HepG2 (cell line): ENCODE data around the gene TLE2. TPM values are rescaled to one million over a fixed set of nuclear protein-coding genes. Genes with fewer than 3 reads are reported as not detected.

Source experiments
- AGO1 ChIP-seq: fragments of 200-400 bp; formaldehyde crosslinking; IDR thresholded peaks from 2 replicates; pipeline ENCODE4 v1.6.1; 2017; ENCODE audit warnings: mild to moderate bottlenecking, low read depth, low read length, moderate library complexity; ENCODE audit not compliant: poor library complexity, severe bottlenecking
- ELF1 ChIP-seq: sonication (generic); formaldehyde crosslinking; IDR thresholded peaks from 2 replicates; pipeline ENCODE4 v1.4.0; 2020; ENCODE audit warnings: missing genetic modification reagents
- HHEX ChIP-seq: IDR thresholded peaks from 2 replicates; pipeline ENCODE4 v1.6.1; 2016; ENCODE audit warnings: control low read depth
- MLLT10 ChIP-seq: sonication (generic); formaldehyde crosslinking; IDR thresholded peaks from 2 replicates; pipeline ENCODE4 v1.4.0; 2020; ENCODE audit warnings: missing genetic modification reagents
- RAD51 ChIP-seq: fragments of 450-650 bp; IDR thresholded peaks from 2 replicates; pipeline ENCODE4 v1.6.1; 2016; ENCODE audit warnings: borderline replicate concordance
- ZNF160 ChIP-seq: sonication (generic); formaldehyde crosslinking; IDR thresholded peaks from 2 replicates; pipeline ENCODE4 v1.8.0; 2022; ENCODE audit warnings: mild to moderate bottlenecking, inconsistent platforms, missing genetic modification reagents
- ZNF3 ChIP-seq: IDR thresholded peaks from 2 replicates; pipeline ENCODE4 v1.7.0; 2017; ENCODE audit warnings: inconsistent platforms
- ZNF33A ChIP-seq: sonication (generic); formaldehyde crosslinking; IDR thresholded peaks from 2 replicates; pipeline ENCODE4 v1.5.1; 2020; ENCODE audit warnings: missing genetic modification reagents, mild to moderate bottlenecking, moderate library complexity, borderline replicate concordance
- ZNF343 ChIP-seq: sonication (generic); formaldehyde crosslinking; IDR thresholded peaks from 2 replicates; pipeline ENCODE4 v1.4.0; 2020; ENCODE audit warnings: mild to moderate bottlenecking, missing genetic modification reagents
- ZNF781 ChIP-seq: sonication (generic); formaldehyde crosslinking; IDR thresholded peaks from 2 replicates; pipeline ENCODE4 v1.5.1; 2020; ENCODE audit warnings: borderline replicate concordance, mild to moderate bottlenecking, missing genetic modification reagents; ENCODE audit errors: not compliant biosample characterization
- ZNF850 ChIP-seq: sonication (generic); formaldehyde crosslinking; conservative IDR thresholded peaks from 2 replicates; pipeline ENCODE4 v1.9.0; 2021; ENCODE audit warnings: mild to moderate bottlenecking, missing genetic modification reagents
- polyA plus RNA-seq, 8 experiments: library from polyadenylated mRNA; depleted of rRNA in 3 of 8; stranded (reverse) in 7 of 8; unstranded in 1 of 8; fragments of >200 nt; fragmentation: Illumina TruSeq in 4 of 8; extraction: Trizol in 4 of 8; gene quantifications; 2 replicates each; pipeline versions ENCODE4 v1.2.1 to v1.2.3, GENCODE V29; 2011 to 2016; ENCODE audit warnings: low read depth in 4 of 8, missing spikeins in 1 of 8, mixed read lengths in 1 of 8; ENCODE audit not compliant: insufficient read depth in 1 of 8
- total RNA-seq, 5 experiments: library from RNA; depleted of rRNA; stranded (reverse); fragments of >200 nt; fragmentation: Illumina TruSeq; extraction: Trizol; gene quantifications; 2 replicates each; pipeline ENCODE4 v1.2.3, GENCODE V29; 2016; ENCODE audit warnings: low read depth in 1 of 5
- TF ChIP-seq, protein P1 (sequence below): sonication (generic); formaldehyde crosslinking; IDR thresholded peaks from 2 replicates; pipeline ENCODE4 v1.5.1; 2020; ENCODE audit warnings: mild to moderate bottlenecking, missing genetic modification reagents, borderline replicate concordance
- TF ChIP-seq, protein P2 (sequence below): sonication (generic); formaldehyde crosslinking; conservative IDR thresholded peaks from 2 replicates; pipeline ENCODE4 v1.8.0; 2022; ENCODE audit warnings: mild to moderate bottlenecking, moderate library complexity, missing genetic modification reagents
- TF ChIP-seq, protein P3 (sequence below): fragments of 450-650 bp; IDR thresholded peaks from 2 replicates; pipeline ENCODE4 v1.6.1; 2016
- TF ChIP-seq, protein P4 (sequence below): sonication (generic); formaldehyde crosslinking; IDR thresholded peaks from 2 replicates; pipeline ENCODE4 v1.4.0; 2020; ENCODE audit warnings: missing genetic modification reagents
- TF ChIP-seq, protein P5 (sequence below), 2 experiments: sonication (generic) in 1 of 2; formaldehyde crosslinking in 1 of 2; IDR thresholded peaks; 2 replicates each; pipeline versions ENCODE4 v1.5.1 to v1.6.1; 2011 to 2020; ENCODE audit warnings: borderline replicate concordance in 1 of 2, low read depth in 1 of 2, low read length in 1 of 2, mild to moderate bottlenecking in 1 of 2, missing genetic modification reagents in 1 of 2, moderate library complexity in 1 of 2

TLE2 gene
- total and polyA plus RNA-seq, 2 of the 13 experiments (the other 11 are each of a cell fraction or from before 2014, with no cell fraction given): 0.07 to 0.81 TPM

DNA sequence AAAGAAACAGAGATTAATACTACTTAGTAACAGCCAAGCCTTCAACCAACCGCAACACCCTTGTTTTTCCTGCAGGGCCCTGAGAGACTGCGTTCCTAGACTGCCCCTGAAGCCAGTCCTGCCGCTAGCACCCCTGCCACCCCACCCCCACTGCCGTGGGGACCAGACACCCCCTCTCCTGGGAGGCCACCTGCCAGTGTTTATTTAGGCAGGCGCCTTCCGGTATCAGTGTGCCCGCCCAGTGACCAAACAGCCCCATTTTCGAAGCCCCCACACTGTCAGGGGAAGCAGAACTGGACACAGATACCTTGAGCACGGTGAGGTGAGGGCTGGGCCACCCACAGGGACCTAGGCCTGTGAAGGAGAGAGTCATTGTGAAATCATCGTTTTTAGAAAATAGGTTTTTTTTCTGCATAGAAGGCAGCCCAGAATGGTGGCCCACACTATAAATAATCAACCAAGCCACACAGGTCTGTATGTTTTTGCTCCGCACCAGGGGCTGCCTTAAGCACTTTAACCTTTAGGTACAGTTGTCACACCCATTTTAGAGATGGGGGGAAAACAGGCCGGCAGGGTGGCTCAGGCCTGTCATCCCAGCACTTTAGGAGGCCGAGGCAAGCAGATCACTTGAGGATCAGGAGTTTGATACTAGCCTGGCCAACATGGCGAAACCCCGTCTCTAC is 36.7 kb upstream of the TLE2 start (continued):
- TF ChIP-seq, protein P1, sequence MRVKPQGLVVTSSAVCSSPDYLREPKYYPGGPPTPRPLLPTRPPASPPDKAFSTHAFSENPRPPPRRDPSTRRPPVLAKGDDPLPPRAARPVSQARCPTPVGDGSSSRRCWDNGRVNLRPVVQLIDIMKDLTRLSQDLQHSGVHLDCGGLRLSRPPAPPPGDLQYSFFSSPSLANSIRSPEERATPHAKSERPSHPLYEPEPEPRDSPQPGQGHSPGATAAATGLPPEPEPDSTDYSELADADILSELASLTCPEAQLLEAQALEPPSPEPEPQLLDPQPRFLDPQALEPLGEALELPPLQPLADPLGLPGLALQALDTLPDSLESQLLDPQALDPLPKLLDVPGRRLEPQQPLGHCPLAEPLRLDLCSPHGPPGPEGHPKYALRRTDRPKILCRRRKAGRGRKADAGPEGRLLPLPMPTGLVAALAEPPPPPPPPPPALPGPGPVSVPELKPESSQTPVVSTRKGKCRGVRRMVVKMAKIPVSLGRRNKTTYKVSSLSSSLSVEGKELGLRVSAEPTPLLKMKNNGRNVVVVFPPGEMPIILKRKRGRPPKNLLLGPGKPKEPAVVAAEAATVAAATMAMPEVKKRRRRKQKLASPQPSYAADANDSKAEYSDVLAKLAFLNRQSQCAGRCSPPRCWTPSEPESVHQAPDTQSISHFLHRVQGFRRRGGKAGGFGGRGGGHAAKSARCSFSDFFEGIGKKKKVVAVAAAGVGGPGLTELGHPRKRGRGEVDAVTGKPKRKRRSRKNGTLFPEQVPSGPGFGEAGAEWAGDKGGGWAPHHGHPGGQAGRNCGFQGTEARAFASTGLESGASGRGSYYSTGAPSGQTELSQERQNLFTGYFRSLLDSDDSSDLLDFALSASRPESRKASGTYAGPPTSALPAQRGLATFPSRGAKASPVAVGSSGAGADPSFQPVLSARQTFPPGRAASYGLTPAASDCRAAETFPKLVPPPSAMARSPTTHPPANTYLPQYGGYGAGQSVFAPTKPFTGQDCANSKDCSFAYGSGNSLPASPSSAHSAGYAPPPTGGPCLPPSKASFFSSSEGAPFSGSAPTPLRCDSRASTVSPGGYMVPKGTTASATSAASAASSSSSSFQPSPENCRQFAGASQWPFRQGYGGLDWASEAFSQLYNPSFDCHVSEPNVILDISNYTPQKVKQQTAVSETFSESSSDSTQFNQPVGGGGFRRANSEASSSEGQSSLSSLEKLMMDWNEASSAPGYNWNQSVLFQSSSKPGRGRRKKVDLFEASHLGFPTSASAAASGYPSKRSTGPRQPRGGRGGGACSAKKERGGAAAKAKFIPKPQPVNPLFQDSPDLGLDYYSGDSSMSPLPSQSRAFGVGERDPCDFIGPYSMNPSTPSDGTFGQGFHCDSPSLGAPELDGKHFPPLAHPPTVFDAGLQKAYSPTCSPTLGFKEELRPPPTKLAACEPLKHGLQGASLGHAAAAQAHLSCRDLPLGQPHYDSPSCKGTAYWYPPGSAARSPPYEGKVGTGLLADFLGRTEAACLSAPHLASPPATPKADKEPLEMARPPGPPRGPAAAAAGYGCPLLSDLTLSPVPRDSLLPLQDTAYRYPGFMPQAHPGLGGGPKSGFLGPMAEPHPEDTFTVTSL (CRISPR knock-in tag): peak; percentile 31; the same call in 1 of the 2 replicates
- no peak for TF ChIP-seq HHEX (CRISPR knock-in tag)
- no peak for TF ChIP-seq ZNF33A (CRISPR knock-in tag)
- TF ChIP-seq ZNF850 (CRISPR knock-in tag): no peak
- no peak; the same call in 1 of the 2 replicates for TF ChIP-seq ZNF160 (CRISPR knock-in tag)
- TF ChIP-seq ZNF781 (CRISPR knock-in tag): no peak
- TF ChIP-seq, protein P2, sequence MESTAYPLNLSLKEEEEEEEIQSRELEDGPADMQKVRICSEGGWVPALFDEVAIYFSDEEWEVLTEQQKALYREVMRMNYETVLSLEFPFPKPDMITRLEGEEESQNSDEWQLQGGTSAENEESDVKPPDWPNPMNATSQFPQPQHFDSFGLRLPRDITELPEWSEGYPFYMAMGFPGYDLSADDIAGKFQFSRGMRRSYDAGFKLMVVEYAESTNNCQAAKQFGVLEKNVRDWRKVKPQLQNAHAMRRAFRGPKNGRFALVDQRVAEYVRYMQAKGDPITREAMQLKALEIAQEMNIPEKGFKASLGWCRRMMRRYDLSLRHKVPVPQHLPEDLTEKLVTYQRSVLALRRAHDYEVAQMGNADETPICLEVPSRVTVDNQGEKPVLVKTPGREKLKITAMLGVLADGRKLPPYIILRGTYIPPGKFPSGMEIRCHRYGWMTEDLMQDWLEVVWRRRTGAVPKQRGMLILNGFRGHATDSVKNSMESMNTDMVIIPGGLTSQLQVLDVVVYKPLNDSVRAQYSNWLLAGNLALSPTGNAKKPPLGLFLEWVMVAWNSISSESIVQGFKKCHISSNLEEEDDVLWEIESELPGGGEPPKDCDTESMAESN (CRISPR knock-in tag): peak; percentile 51; the same call in 1 of the 2 replicates
- no peak for TF ChIP-seq ZNF343 (CRISPR knock-in tag)
- TF ChIP-seq ELF1 (CRISPR knock-in tag): peak; percentile 81
- TF ChIP-seq ZNF3 (CRISPR knock-in tag): peak; percentile 59; the same call in 1 of the 2 replicates
- no peak for TF ChIP-seq MLLT10 (CRISPR knock-in tag)
- no peak for TF ChIP-seq RAD51
- TF ChIP-seq, protein P3, sequence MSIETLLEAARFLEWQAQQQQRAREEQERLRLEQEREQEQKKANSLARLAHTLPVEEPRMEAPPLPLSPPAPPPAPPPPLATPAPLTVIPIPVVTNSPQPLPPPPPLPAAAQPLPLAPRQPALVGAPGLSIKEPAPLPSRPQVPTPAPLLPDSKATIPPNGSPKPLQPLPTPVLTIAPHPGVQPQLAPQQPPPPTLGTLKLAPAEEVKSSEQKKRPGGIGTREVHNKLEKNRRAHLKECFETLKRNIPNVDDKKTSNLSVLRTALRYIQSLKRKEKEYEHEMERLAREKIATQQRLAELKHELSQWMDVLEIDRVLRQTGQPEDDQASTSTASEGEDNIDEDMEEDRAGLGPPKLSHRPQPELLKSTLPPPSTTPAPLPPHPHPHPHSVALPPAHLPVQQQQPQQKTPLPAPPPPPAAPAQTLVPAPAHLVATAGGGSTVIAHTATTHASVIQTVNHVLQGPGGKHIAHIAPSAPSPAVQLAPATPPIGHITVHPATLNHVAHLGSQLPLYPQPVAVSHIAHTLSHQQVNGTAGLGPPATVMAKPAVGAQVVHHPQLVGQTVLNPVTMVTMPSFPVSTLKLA: no peak
- TF ChIP-seq AGO1: no peak
- TF ChIP-seq, protein P4, sequence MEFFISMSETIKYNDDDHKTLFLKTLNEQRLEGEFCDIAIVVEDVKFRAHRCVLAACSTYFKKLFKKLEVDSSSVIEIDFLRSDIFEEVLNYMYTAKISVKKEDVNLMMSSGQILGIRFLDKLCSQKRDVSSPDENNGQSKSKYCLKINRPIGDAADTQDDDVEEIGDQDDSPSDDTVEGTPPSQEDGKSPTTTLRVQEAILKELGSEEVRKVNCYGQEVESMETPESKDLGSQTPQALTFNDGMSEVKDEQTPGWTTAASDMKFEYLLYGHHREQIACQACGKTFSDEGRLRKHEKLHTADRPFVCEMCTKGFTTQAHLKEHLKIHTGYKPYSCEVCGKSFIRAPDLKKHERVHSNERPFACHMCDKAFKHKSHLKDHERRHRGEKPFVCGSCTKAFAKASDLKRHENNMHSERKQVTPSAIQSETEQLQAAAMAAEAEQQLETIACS (CRISPR knock-in tag): no peak
- TF ChIP-seq, protein P5, sequence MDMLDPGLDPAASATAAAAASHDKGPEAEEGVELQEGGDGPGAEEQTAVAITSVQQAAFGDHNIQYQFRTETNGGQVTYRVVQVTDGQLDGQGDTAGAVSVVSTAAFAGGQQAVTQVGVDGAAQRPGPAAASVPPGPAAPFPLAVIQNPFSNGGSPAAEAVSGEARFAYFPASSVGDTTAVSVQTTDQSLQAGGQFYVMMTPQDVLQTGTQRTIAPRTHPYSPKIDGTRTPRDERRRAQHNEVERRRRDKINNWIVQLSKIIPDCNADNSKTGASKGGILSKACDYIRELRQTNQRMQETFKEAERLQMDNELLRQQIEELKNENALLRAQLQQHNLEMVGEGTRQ (IDR thresholded peaks at IDR 0.05; ENCODE audit: low read depth, low read length): no peak
- TF ChIP-seq, protein P5 (CRISPR knock-in tag; IDR thresholded peaks at IDR 0.05; ENCODE audit: borderline replicate concordance): no peak
